ENCODE data around the gene NDNF.

DNA sequence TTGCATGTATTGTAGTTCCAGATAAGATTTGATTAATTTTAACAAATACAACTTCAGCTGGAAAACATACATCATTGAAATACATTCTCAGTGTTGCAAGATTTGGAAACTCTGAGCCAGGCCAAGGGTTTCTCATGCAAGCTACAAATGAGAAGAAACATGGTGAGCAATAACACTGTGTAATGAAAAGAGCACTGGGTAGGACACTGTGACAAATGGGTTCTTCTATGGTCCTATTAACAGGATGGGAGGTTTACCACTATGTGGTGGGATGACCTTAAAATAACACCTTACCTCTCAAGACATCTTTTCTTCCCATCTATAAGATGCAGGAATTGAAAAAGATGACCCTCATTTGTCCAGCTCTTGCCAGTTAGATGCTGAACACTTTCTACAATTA is 19.6 kb upstream of the NDNF start:
- TF ChIP-seq CTCF (IDR thresholded peaks at IDR 0.05; ENCODE audit: extremely low read depth in 1 of 2, insufficient read depth in 1 of 2, low read depth in 1 of 2, low read length in 2 of 2) (no peak), EZH2 (IDR thresholded peaks at IDR 0.05; ENCODE audit: borderline replicate concordance, low read depth, low read length, severe bottlenecking) (no peak), POLR2AphosphoS5 (IDR thresholded peaks at IDR 0.05; ENCODE audit: insufficient read depth, low read depth, low read length) (no peak), FOS (IDR thresholded peaks at IDR 0.05; ENCODE audit: borderline replicate concordance, insufficient read depth, low read length) (no peak), MYC (IDR thresholded peaks at IDR 0.05; ENCODE audit: low read depth, low read length) (no peak), JUN (IDR thresholded peaks at IDR 0.05; ENCODE audit: borderline replicate concordance, insufficient read depth, insufficient read length, low read depth) (no peak), POLR2A (IDR thresholded peaks at IDR 0.05; ENCODE audit: low read depth, low read length) (no peak)
- TF ChIP-seq, protein P1, sequence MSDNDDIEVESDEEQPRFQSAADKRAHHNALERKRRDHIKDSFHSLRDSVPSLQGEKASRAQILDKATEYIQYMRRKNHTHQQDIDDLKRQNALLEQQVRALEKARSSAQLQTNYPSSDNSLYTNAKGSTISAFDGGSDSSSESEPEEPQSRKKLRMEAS (IDR thresholded peaks at IDR 0.05; ENCODE audit: insufficient read depth, insufficient read length): no peak
